Skin epidermis (tissue), 12 donors: ENCODE results near the gene NKX6-1.

Experiments
- H3K27ac ChIP-seq, 21 experiments: fragments of 200-600 bp; sonication (generic) in 11 of 21; one replicate each; pipeline ENCODE4 v1.5.0; 2020; ENCODE audit warnings: mild to moderate bottlenecking in 3 of 21, inconsistent platforms in 2 of 21, moderate library complexity in 2 of 21
- H3K4me3 ChIP-seq, 7 experiments: fragments of 200-600 bp; sonication (generic) in 2 of 7; one replicate each; pipeline ENCODE4 v1.5.0; 2020; ENCODE audit warnings: inconsistent platforms in 2 of 7, mild to moderate bottlenecking in 2 of 7, moderate library complexity in 1 of 7

NKX6-1 gene

DNA sequence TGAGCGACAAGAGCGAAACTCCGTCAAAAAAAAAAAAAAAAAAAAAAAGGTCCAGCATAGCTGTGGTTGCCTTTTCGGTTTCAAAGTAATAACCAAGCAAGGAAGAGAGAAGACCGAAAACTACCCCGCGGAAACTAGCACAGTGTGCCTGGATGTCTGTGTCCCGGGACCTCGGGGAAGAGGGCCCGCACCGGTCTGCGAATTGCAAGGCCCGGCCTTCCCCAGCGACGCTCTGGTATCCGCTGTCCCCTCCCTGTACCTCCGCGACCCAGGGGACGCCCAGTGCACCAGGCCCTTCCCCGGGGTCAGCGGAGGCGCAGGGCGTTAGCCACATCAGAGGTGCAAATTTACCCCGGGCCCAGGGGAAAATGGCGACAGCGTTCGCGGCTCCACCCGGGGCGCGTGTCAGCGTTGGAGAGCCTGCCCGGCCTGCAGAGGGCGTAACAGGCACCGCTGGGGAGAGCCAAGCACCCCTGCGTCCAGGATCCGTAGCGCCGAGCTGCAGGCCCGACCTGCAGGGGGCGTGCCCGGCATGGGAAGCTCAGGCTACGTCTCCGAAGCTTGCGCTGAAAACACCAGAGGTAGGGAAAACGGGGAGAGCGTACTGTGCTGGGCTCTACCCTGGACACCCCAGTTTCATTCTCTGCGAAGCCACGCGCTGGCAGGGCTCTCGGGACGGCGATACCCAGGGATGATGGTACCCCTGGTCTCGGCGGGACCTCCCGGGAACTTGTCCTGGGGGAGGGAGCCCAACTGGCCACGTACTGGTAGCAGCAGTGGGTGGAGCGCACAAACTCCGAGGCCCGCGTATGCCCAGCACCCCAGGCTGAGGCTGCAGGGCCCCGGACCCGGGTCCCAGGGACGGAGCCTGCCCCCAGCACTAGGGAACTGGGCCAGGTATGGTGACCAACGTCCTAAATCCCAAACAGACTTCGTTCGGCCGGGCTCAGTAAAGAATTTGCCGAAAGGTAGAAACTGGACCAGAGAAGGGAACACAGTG, 16.2 kb downstream of the NKX6-1 start:
- Histone ChIP-seq H3K27ac (no peak overlapping the region), H3K4me3 (peak overlapping the region in 3 of 7 experiments; percentile 9 to 24 (median 10))

DNA sequence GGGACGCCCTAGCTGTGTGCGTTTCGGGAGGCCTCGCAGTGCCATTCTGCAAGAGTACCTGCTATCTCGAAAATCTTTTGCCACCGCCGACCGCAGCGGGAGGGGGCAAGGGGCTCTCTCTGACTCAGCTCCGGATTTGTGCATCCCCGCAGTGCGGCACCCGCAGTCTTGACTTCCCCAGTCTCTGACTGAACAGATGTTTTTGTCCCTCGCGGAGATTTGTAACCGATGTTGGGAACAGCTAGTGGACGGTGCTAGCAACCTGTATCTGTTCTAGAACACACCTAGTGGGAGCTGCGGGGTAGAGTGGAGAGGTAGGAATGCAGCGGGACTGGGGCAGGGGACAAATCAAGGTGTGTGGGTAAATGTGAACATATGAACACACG, 17.2 kb downstream of the NKX6-1 start:
- H3K4me3 ChIP-seq, result no peak overlapping the region
- no peak overlapping the region for H3K27ac ChIP-seq

DNA sequence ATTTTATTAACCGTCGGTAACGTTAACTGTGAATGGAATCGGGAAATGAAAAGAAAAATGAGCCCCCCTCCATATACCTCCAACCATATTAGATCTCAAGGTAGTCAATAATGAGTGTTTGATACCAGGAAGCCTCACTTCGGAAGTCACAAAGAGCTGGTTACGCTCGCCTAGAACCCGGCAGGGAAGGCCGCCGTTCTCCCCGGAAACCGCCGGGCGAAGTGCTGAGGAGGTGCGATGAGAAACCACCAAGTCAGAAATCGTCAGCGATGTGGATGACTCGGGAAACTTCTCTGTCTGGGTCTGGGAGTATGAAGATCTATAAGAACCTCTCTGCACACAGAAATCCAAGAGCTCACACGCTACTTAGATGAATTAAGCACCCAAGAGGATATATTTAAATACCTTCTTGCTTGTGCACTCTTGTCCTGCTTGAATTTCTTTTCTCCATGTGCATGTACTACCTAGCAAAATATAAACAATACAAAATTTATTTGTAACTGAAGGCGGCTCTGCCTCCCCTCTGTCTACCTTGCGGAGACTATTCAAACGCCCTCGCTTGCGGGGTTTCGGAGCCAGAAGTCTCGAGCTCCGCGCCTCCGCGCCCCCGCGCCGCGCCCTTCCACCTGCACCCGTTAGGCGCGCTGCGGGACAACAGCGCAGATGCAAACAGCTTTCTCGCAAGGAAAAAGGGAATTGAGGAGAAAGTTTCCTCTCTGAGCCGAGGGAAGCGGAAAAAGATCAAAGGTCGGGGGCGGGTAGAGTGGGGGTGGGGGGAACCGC, 17.8 kb downstream of the NKX6-1 start:
- Histone ChIP-seq H3K27ac (no peak overlapping the region), H3K4me3 (no peak overlapping the region)

GRCh38 chr4:84480082-84480481, 19.0 kb downstream of the NKX6-1 start:
- no peak overlapping the region for H3K27ac ChIP-seq

DNA sequence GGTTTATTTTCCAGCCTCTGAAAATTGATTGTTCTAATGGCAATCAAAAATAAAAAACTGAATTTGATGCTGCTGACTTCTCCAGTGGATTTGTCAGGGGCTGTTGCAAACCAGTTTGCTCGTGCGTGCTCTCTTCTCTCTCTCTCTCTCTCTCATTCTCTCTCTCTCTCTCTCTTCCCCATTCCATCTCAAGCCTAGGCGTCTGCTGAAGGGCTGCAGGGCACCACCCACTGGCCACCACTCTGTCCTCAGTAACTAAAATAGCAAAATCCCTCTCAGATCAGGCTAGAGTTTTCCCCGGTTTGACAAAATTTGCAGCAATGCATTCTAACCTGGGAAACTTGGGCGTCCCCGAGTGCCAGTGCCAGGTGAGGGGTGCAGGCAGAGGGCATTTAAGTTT, 19.4 kb downstream of the NKX6-1 start:
- Histone ChIP-seq H3K4me3 (no peak overlapping the region), H3K27ac (no peak overlapping the region)

More at GRCh38 chr4:84480082-84480481, 19.0 kb downstream of the NKX6-1 start:
- H3K4me3 ChIP-seq, result no peak overlapping the region

DNA sequence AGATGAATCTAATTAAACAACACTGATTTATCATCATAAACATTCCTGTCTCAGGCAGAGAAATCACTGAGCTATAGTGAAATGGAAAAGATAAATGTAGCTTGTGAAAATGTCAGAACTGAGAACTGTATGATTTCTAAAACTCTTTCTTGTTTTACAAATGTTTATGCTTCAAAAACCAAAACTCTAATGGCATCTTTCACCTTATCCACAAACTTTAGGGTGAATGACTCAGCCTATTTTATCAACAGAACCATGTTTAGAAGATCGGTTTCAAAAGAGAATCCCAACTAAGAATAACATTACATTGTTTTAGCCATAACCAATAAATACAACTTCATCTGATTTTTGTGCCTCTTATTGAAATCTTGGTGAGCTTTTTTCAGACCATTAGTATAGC, 21.4 kb downstream of the NKX6-1 start:
- Histone ChIP-seq H3K27ac (no peak overlapping the region), H3K4me3 (no peak overlapping the region)

DNA sequence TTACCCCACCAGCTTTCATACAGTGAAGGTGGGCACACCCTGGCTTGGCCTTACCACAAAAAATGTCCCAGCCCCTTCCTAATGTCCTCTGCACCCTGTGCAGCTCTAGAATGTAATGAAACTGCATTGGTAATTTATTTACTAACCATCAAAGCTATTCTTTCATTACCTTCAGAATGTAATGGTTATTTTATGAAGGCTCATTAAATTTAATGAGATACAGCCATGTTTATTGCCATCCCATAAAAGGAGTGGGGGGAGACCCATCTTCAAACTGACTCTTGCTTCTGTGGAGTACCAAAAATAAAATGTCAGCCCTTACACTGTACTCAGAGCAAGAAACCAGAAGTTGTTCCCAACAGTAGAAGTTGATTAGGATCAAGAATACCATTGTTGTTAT, 25.0 kb downstream of the NKX6-1 start:
- H3K27ac ChIP-seq, result no peak overlapping the region
- H3K4me3 ChIP-seq, result no peak overlapping the region

DNA sequence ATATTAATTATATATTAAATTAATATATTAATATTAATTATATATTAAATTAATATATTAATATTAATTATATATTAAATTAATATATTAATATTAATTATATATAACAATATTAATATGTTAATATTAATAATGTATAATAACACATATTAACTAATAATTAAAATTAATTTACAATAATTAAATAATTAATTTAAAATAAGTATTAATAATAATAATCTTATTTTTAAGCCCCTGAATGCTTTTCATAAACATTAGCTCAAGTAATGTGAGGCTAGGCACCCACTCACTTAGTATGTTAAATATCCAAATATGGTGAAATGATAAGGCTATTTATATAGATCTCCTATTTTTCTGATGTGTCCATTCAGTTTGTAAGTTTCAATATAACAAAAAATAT, 26.9 kb downstream of the NKX6-1 start:
- no peak overlapping the region for H3K27ac ChIP-seq
- H3K4me3 ChIP-seq, result no peak overlapping the region

DNA sequence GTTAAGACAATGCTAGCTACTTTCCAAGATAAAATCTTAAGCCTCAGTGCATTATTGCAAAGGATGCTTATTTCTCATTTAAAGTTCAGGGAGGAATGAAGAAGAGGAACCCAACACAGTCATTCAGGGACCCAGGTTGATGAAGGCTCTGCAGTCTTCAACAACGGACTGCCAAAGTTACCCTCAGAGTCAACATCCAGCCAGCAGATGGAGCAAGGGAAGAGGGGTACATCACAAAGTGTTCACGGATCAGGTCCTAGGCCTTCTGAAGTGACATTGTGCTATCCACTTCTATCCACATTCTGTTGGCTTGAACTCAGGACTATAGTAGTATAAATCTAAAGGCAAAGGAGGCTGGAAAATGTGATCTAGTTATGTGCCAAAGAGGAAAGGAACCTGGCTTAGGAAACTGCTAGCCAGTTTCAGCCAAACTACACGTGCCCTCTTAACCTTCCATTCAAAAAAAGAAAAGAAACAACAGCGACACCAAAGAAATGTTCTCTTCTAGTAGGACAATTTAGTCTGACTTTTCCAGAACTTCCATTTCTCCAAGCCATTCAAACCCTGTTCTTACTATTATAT, 28.8 kb downstream of the NKX6-1 start:
- Histone ChIP-seq H3K4me3 (no peak overlapping the region), H3K27ac (no peak overlapping the region)

GRCh38 chr4:84467601-84468000, 31.5 kb downstream of the NKX6-1 start:
- H3K4me3 ChIP-seq, result no peak overlapping the region
- no peak overlapping the region for H3K27ac ChIP-seq

DNA sequence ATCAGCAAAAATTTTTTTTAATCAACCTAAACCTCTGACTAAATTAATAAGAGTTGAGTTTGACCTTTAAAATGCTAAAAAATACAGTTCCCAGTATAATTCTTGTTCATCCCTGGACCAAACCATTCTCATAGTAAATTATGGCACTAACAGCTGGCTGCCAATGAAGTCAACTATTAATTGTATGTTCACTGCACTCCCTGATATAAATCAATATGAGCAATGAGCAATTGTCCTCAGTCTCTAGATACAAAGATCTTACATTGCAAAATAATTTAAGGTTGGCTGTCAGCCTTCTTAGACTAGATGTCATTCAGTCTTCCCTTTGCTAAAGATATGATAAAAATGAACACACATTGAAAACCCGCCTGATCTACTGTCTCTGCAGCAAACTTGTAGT, 39.3 kb downstream of the NKX6-1 start:
- Histone ChIP-seq H3K4me3 (no peak overlapping the region), H3K27ac (no peak overlapping the region)

DNA sequence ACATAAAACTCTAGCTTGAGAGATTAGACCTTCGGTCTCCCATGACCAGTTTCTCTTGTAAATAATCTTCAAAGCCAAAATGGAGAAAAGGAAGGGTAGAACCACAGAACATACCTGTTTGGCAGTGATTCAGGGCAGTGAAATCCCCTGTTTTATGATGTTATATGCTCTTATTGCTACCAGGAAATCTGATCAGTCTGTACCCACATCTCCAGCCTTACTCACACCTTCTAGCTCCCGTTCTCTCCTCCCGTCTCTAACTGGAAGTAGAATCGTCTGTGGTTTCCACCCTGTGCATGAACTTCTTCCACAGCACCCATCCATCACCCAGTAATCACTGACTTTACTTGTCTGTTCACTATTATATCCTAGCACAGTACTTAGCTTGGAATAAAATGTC, 42.9 kb downstream of the NKX6-1 start:
- no peak overlapping the region for H3K27ac ChIP-seq
- H3K4me3 ChIP-seq, result no peak overlapping the region

DNA sequence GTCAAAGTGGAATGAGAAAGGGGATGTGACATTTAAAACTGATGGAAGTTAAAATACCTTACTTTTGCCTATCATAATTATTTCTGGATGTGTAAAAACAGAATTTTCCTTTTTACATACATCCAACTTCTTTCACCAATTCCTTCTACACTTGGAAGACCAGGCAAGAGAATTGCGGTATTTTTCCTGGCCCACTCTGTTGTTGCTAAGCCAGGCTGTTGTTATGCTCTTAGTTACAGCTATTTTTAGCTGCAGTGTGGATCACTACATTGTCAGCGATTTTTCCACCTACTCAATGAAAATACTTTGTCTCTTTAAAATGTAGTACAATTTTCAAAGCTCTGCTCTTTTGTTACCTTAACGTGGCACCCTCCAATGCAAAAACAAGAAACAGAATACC, 43.4 kb downstream of the NKX6-1 start:
- no peak overlapping the region for H3K4me3 ChIP-seq
- no peak overlapping the region for H3K27ac ChIP-seq

- no peak overlapping the region for H3K27ac ChIP-seq
- no peak overlapping the region for H3K4me3 ChIP-seq
Measured at GRCh38 chr4:84451546-84451945, 47.5 kb downstream of the NKX6-1 start.

DNA sequence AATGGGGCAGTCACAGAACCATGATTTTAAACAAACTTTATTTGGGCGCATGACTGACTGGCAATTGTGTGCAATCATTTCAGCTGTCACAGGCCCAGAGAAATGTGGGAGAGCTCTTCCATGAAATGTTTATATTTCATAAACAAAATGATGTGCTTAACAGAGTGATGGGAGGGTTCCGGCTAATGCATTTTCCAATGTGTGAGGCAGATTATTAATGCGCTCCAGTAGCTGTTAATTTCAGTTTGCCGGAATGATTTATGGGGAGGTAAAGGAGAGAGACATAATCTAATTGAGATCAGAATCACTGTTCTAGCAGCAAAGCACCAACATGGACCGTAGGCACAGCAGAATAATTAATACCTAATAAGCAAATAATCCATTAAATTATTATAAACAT, 55.6 kb downstream of the NKX6-1 start:
- Histone ChIP-seq H3K4me3 (no peak overlapping the region), H3K27ac (no peak overlapping the region)

DNA sequence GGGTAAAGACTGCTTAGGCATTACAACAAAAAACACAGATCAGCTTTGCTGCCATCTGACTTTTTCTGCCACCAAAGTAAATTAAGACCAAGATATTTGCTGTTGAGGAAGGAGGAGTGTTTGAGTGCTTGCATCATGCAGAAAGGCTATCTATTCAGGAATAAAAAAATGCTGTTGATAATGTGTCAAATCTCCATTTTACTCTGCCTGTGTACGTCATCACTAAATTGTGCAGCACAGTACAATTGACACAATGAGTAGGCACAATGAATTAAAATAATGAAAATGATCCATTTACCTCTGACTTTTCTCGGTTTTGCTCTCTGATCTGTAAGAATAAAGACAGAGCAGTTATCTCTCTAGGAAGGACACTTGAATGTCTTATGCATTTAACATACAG, 56.3 kb downstream of the NKX6-1 start:
- no peak overlapping the region for H3K4me3 ChIP-seq

More for the DNA sequence above, 56.3 kb downstream of the NKX6-1 start:
- no peak overlapping the region for H3K27ac ChIP-seq
